GM18867 (cell line): Measurements from ENCODE around the gene ARFGAP1.

Experiments used
- ATAC-seq: cut with Tn5 transposase; IDR thresholded peaks from one replicate; pipeline ENCODE4 v1.9.1; 2021; ENCODE audit warnings: mild to moderate bottlenecking, moderate library complexity; ENCODE audit not compliant: unreplicated experiment

The ARFGAP1 gene

GRCh38 chr20:63272105-63273058, at the start of gene ARFGAP1:
TSS of gene ARFGAP1 (plus strand) at chr20:63272813. CDS start at chr20:63275581, 2,768 bp downstream.
- ATAC-seq = peak; percentile 90

- ATAC-seq = no peak
These were observed 49.3 kb upstream of the ARFGAP1 start for GRCh38 chr20:63223121-63223825.

- ATAC-seq = no peak
These were observed 48.8 kb upstream of the ARFGAP1 start for GRCh38 chr20:63223826-63224207.

GRCh38 chr20:63224412-63225081, 48.1 kb upstream of the ARFGAP1 start:
- ATAC-seq = no peak

DNA sequence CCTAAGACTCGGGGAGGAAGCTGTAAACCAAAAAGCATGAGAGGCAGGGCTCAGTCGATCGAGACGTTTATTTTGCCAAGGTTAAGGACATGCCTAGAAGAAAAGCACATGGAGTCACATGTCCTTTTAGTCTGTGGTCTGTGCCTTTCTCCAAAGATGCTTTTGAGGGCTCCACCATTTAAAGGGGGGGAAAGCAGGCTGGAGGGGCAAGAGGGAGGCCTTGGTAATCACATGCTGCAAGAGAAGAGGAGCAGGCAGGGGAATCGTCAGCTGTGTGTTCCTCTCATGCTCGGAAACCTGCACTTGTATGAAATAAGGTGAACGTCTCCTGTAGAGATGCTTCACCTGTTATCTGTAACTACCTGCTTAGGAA, 47.5 kb upstream of the ARFGAP1 start:
- no peak for ATAC-seq

GRCh38 chr20:63226042-63226943, 46.3 kb upstream of the ARFGAP1 start:
- no peak for ATAC-seq

DNA sequence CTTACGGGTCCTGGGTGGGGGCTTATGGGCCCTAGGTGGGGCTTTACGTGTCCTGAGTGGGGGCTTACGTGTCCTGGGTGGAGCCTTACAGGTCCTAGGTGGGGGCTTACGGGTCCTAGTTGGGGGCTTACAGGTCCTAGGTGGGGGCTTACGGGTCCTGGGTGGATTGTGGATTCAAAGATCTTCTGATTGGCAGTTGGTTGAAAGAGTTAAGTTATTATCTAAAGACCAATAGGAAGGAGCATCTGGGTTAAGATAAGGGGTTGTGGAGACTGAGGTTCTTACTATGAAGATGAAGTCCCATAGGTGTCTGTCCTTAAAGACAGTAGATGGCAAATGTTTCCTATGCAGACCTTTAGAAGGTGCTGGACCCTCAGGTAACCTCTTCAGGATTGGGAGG, 45.4 kb upstream of the ARFGAP1 start:
- no peak for ATAC-seq

GRCh38 chr20:63228806-63229205, 43.8 kb upstream of the ARFGAP1 start:
- no peak for ATAC-seq

DNA sequence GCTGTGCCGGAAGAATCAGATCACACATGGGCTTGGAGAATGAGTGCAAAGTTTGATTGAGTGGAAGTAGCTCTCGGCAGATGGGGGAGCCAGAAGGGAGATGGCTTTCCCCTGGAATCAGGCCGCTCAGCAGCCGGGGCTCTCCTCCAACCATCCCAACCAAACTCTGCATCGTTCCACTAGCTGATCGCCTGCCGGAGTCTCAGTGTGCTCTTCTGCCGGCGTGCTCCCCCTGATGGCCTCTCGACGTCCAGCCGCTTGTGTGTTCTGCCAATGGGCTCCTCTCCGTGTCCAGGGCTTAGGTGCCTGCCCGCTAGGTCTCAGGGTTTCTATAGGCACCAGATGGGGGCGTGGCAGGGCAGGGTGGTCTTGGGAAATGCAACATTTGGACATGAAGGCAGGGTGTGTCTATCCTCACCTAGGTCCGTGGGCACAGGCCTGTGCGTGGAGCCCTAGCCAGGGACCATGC, 41.8 kb upstream of the ARFGAP1 start:
- ATAC-seq = no peak

DNA sequence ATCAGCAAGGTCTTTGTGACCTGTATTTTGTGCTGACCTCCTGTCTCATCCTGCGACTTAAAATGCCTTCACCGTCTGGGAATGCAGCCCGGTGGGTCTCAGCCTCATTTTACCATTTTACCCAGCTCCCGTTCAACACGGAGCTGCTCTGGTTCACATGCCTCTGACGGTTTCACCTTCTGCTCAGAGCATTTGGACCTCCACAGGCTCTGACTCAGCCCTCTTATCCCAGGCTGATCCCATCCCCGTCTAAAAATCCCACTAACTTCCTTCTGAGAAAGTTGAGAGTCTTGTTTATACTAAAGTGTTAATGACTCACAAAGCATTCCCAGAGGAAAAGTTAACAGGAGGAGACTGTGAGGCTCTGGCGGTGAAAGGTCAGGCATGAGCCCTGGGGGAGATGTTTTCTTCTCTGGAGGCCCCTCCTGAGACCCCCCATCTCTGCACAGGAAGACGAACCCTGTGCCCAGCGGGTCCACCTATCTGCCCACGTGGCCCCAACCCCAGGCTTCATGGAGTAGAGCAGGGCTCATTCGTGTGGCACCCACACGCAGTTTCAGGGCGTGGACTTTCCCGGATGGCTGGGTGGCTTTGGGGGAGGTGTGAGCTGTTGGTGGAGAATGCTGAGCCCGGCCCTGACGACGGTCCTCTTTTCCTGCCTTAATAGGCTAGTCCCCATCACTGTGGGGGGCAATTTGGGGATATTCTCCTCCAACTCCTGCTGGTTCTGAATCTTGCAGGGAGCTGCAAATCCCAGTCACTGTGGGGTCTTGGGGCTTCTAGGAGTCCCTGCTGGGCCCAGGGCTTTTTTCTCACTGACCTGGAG, 40.2 kb upstream of the ARFGAP1 start:
- ATAC-seq = no peak

DNA sequence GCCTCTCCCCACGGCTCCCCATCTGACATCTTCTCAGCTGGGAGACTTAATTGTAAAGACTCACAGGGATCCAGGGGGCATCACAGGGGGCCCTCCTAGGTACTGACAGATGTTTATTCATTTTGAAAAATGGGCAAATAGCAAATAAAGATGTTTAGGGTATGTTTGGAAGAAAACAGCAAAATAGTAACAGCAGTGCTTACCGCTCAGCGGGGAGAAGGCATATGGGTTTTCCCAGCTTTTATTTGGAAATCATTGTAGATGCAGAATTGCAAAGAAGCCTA, 39.6 kb upstream of the ARFGAP1 start:
- no peak for ATAC-seq

DNA sequence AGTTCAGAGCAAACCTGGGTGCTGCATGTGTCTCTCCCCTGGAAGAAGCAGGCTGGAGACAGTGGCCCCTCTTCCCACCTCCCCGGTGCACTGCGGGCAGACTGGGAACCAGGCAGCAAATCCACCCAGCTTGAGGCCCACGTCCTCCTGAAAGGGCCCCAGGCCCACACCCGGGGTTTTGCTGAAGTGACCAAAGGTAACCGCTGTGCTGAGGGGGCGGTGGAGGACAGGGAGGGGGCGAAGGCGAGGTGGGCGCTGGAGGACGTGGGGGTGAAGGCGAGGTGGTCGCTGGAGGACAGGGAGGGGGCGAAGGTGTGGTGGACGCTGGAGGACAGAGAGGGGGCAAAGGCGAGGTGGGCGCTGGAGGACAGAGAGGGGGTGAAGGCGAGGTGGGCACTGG, 38.7 kb upstream of the ARFGAP1 start:
- no peak for ATAC-seq

DNA sequence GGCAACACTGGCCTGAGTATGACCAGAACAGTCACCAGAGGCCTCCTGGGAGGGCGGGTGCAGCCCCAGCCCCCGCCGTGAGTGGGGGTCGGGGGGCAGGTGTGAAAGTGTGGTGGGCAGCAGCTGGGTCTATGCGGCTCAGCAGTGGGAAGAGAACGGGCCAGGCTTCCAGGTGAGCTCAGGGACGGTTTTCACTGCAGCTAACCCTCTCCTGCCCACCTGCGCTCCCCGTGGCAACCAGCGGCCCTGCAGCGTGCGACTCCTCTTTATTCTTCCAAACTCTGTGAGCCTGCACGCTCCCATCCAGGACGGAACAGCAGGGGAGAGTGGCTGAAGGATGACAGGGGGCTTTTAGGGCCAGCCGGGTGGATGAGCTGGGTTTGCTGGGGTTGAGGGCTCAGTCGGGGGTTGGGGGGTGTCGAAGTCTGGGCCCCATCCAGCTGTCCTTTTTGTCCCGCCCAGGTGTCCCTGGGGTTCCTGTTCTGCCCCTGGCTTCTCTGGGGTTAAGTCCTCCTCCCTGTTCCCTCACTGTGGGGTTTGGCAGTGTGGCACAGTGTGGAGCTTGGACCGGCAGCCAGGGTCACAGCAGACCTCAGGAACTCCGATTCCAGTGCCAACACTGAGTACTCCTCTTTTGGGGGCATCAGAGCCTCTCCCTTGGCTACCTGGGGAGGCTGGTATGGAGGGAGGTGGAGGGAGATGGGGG, 37.8 kb upstream of the ARFGAP1 start:
- no peak for ATAC-seq

DNA sequence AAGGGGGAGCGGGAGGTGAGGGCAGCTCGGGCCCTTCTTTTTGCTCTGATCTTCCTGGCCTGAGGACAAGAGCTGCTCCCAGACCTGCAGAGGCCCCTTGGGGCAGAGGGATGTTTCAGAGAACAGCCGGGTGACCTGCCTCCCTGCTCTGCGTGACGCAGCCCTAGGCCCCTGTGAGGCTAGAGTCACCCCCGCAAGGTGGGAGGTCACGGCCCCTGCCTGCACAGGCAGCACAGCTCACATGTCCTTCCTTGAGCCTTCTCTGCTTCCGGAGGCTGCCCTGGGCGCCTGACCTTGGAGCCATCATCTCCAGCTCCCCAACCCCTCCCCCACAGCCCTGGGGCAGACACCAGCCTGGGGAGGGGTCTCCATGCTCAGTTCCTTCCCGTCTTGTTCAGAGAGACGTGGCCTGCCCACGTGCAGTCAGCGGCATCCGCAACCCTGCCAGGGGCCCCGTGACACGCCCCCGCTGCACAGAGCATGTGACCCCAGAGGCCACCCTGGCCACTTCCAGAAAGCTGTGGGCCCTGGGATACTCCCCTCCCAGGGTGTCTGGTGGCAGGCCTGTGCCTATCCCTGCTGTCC, 37.1 kb upstream of the ARFGAP1 start, which contains the start of gene BIRC7:
Gene BIRC7, plus strand, starts transcription at position 507 of the 585 bp plus-strand sequence. CDS start 192 bp downstream, outside the sequence.
- no peak for ATAC-seq

- no peak for ATAC-seq
These were observed 36.3 kb upstream of the ARFGAP1 start for GRCh38 chr20:63236116-63236837.

GRCh38 chr20:63238031-63238430, 34.6 kb upstream of the ARFGAP1 start:
- no peak for ATAC-seq

DNA sequence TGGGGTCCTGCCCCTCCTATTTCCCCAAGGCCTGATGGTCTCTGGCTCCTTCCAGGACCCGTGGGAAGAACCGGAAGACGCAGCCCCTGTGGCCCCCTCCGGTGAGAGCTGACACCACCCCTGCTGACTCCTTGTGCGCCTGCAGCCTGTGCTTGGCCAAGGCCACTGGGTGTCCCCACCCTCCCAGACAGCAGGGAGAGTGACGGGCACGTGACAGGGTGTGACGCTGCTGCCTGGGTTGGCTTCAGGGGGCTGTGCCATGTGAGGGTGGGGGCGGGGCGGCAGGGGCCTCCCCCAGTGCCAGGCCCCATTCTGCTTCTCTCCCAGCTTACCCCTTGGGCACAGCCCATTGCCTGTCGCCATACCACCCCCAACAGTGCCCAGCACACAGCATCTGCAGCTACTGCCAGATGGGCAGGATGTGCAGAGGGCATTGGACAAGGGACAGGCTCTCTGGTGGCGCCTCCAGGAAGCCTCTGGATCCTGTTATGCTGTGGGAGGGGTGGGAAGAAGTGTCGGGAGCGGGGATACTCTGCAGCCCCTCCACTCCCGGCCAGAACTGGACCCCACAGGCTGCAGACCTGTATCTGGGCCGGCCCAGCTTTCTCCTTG, 34.0 kb upstream of the ARFGAP1 start:
- no peak for ATAC-seq

DNA sequence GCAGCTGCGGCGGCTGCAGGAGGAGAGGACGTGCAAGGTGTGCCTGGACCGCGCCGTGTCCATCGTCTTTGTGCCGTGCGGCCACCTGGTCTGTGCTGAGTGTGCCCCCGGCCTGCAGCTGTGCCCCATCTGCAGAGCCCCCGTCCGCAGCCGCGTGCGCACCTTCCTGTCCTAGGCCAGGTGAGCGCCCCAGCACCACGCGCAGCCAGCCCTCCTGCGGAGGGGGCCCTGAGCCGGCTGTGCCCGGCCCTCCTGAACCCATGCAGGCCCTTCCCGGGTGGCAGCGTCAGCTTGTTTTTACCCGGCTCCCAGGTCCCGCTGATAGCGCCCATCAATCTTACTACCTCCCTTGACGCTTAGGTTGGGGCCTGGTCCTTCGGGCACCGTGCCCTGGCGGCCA, 33.2 kb upstream of the ARFGAP1 start:
- ATAC-seq = no peak
